GM19193 (cell line): Measurements from ENCODE around the gene MBD2.

ENCODE experiments used
- POLR2A ChIP-seq: IDR thresholded peaks from 4 replicates; pipeline ENCODE4 v1.6.1; 2011; ENCODE audit not compliant: insufficient read depth, insufficient read length; ENCODE audit errors: extremely low read depth

MBD2 gene

DNA sequence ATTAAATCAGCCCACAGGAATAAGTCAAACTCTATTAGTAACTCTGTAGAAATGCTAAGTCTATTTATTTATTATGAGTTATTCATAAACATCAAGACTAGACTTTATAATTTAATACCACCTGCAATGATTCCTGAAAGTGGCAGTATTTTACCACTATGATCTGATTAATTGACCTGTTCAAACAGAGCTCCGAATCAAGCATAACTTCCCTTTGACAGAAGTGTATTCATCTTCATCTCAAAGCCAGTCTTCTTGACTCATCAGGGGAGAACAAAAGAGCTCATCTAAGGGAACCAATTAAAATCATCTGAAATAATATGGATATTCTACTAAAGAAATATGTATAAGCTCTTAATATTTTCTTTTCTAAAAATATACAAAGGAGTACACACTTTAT, 122.3 kb downstream of the MBD2 start:
- no peak for TF ChIP-seq POLR2A
